Adrenal gland (tissue), 5 donors: ENCODE results near the gene TNRC6B.

ENCODE experiments used
- CTCF ChIP-seq, 6 experiments: fragments of 450-650 bp in 4 of 6; fragments of 200-600 bp in 2 of 6; sonication (generic) in 1 of 6; IDR thresholded peaks; 1 replicate in 5 of 6; 2 replicates in 1 of 6; pipeline versions ENCODE4 v1.5.1 to v1.8.0; 2016 to 2021; ENCODE audit warnings: antibody characterized with exemption in 6 of 6, mild to moderate bottlenecking in 2 of 6, moderate library complexity in 1 of 6
- POLR2A ChIP-seq, 2 donors: fragments of 450-650 bp; IDR thresholded peaks; one replicate each; pipeline ENCODE4 v1.6.1; 2017; ENCODE audit warnings: antibody characterized with exemption in 2 of 2, mild to moderate bottlenecking in 2 of 2, moderate library complexity in 1 of 2
- donor health status: DM: no; HTN: no; CAD: no.

- TF ChIP-seq CTCF (IDR thresholded peaks at IDR 0.05) (no peak), POLR2A (IDR thresholded peaks at IDR 0.05) (no peak)
These were observed 123.4 kb downstream of the TNRC6B start for GRCh38 chr22:40300884-40301672.
